ENCODE results near the gene L3MBTL1. TPM values are rescaled to one million over a fixed set of nuclear protein-coding genes. Genes with fewer than 3 reads are reported as not detected.

The L3MBTL1 gene
- total RNA-seq, 3 donors from 2014 or later: 6.4 to 13.1 (median 10.7) TPM

DNA sequence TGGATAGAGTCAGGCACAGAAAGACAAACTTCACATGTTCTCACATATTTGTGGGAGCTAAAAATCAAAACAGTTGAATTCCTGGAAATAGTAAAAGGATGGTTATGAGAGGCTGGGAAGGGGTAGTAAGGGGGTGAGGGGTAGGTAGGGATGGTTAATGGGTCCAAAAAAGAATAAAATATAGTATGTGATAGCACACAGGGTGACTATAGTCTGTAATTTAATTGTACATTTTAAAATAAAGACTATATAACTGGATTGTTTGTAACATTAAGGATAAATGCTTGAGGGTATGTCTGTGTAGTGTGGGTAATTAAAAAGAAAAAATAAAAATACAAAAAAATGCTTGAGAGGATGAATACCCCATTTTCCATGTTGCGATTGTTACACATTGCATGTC, 39.9 kb upstream of the L3MBTL1 start:
- intact Hi-C loops (cut with DNase I, micrococcal nuclease): no loop called here
- no peaks in the 10 kb centered on the region for H3K36me3 ChIP-seq (ENCODE audit: low read depth)
- H3K4me3 ChIP-seq: no peak overlapping the region
- H3K9me3 ChIP-seq: no peaks in the 10 kb centered on the region
- ATAC-seq (no peak), DNase-seq (no peak)
- TF ChIP-seq, protein P1, sequence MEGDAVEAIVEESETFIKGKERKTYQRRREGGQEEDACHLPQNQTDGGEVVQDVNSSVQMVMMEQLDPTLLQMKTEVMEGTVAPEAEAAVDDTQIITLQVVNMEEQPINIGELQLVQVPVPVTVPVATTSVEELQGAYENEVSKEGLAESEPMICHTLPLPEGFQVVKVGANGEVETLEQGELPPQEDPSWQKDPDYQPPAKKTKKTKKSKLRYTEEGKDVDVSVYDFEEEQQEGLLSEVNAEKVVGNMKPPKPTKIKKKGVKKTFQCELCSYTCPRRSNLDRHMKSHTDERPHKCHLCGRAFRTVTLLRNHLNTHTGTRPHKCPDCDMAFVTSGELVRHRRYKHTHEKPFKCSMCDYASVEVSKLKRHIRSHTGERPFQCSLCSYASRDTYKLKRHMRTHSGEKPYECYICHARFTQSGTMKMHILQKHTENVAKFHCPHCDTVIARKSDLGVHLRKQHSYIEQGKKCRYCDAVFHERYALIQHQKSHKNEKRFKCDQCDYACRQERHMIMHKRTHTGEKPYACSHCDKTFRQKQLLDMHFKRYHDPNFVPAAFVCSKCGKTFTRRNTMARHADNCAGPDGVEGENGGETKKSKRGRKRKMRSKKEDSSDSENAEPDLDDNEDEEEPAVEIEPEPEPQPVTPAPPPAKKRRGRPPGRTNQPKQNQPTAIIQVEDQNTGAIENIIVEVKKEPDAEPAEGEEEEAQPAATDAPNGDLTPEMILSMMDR (IDR thresholded peaks at IDR 0.05): no peak
- peaks cover 13% of the 10 kb centered on the region for H3K4me1 ChIP-seq (ENCODE audit: low read depth)

DNA sequence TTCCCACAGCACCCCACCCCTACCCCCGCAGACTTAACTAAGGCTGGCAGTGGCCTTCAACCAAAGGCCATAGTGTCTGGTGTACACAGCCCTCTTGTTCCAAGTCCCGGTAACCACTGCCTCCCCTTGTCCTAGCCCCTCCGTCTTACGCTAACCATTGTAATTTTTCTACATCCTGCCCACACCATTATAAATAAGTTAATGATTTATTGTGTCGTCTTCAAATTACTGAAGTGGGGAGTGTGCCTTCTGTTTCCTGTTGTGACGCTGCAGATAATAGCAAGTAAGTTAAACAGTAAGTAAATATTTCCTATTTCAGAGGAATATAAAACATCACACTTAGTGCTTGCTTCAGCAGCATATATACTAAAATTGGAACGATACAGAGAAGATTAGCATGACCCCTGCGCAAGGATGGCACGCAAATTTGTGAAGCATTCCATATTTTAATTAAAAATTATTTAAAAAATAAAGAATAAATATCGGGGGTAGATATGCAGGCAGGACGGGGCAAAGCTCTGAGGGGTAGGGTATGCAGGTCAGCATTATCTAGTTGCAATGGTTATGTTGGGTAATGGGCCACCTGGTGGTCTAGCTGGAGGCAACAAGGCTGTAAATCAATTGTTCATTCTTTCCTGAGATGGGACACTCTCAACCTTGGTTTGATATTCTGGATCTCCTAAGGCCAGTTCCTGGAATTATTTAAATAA, 34.7 kb upstream of the L3MBTL1 start:
- intact Hi-C loops (cut with DNase I, micrococcal nuclease): no loop called here
- peaks cover 3% of the 10 kb centered on the region for H3K4me1 ChIP-seq (ENCODE audit: low read depth)
- DNase-seq: no peak
- H3K36me3 ChIP-seq (ENCODE audit: low read depth): no peaks in the 10 kb centered on the region
- H3K4me3 ChIP-seq: no peak overlapping the region
- ATAC-seq: no peak
- no peaks in the 10 kb centered on the region for H3K9me3 ChIP-seq
- TF ChIP-seq, protein P1 (IDR thresholded peaks at IDR 0.05): no peak

DNA sequence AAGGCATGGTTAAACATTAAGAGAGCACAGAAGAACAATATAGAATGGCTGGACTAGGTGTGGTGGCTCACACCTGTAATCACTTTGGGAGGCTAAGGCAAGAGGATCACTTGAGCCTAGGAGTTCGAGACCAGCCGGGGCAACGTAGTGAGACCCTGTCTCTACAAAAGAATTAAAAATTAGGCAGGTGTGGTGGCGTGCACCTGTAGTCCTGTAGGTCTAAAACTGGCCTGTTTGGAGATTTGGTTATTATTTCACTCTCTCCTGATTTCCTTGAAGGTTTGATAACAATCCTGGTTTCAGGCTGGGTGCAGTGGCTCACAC, 34.2 kb upstream of the L3MBTL1 start:
- DNase-seq: no peak
- ATAC-seq: no peak

DNA sequence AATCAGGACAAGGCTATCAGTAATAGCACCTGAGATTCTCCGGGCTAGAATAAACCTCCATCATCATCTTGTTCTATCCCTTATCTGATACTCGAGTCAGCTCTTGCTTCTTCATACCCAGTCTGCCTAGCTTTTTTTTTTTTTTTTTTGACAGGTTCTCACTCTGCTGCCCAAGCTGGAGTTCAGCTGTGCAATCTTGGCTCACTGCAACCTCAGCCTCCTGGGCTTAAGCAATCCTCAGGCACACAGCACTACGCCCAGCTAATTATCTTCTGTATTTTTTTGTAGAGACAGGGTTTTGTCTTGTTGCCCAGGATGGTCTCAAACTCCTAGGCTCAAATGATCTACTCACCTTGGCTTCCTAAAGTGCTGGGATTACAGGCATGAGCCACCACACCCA, 30.3 kb upstream of the L3MBTL1 start:
- no peak for DNase-seq
- Histone ChIP-seq H3K36me3 (ENCODE audit: low read depth) (no peaks in the 10 kb centered on the region), H3K4me1 (ENCODE audit: low read depth) (no peaks in the 10 kb centered on the region), H3K9me3 (no peaks in the 10 kb centered on the region), H3K4me3 (no peak overlapping the region)
- no peak for ATAC-seq
- intact Hi-C loops (cut with DNase I, micrococcal nuclease): no loop called here
- TF ChIP-seq, protein P1 (IDR thresholded peaks at IDR 0.05): no peak

More for the DNA sequence above, 34.2 kb upstream of the L3MBTL1 start:
- H3K36me3 ChIP-seq (ENCODE audit: low read depth): no peaks in the 10 kb centered on the region
- H3K4me3 ChIP-seq: no peak overlapping the region
- H3K9me3 ChIP-seq: no peaks in the 10 kb centered on the region
- TF ChIP-seq, protein P1 (IDR thresholded peaks at IDR 0.05): no peak
- H3K4me1 ChIP-seq (ENCODE audit: low read depth): peaks cover 3% of the 10 kb centered on the region
- intact Hi-C loops (cut with DNase I, micrococcal nuclease): no loop called here

DNA sequence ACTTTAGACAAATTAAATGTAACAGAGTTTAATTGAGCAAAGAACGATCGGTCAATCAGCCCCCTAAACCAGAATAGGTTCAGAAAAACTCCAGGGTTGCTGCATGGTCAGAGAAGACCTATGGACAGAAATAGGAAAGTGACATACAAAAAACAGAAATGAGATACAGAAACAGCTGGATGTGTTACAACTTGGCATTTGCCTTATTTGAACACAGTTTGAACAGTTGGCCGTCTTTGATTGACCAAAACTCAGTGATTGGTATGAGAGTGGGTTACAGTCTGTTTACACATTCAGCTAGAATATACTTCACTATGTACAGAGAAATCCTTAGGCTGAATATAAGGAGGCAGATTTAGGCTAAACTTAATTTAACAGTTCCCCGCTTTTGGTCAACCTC, 29.9 kb upstream of the L3MBTL1 start:
- no peaks in the 10 kb centered on the region for H3K4me1 ChIP-seq (ENCODE audit: low read depth)
- no peak overlapping the region for H3K4me3 ChIP-seq
- DNase-seq (no peak), ATAC-seq (no peak)
- TF ChIP-seq, protein P1 (IDR thresholded peaks at IDR 0.05): no peak
- no peaks in the 10 kb centered on the region for H3K9me3 ChIP-seq
- no peaks in the 10 kb centered on the region for H3K36me3 ChIP-seq (ENCODE audit: low read depth)
- intact Hi-C loops (cut with DNase I, micrococcal nuclease): no loop called here

DNA sequence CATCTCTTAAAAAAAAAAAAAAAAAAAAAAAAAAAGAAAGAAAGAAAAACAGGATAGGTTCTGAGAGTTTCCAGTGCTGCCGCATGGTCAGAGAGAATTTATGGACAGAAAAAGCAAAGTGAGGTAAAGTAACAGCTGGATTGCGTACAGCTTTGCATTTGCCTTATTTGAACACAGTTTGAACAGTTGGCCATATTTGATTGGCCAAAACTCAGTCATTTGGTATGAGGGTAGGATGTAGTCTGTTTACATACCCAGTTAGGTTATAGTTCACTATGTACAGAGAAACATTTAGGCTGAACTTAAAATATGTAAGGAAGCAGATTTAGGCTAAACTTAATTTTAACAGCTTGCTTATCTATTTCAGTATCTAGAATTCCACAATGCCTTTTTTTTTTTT, 17.5 kb upstream of the L3MBTL1 start:
- H3K9me3 ChIP-seq: peaks cover 2% of the 10 kb centered on the region
- intact Hi-C loops (cut with DNase I, micrococcal nuclease): no loop called here
- no peaks in the 10 kb centered on the region for H3K4me1 ChIP-seq (ENCODE audit: low read depth)
- DNase-seq (no peak), ATAC-seq (no peak)
- TF ChIP-seq, protein P1 (IDR thresholded peaks at IDR 0.05): no peak
- H3K36me3 ChIP-seq (ENCODE audit: low read depth): no peaks in the 10 kb centered on the region
- H3K4me3 ChIP-seq: no peak overlapping the region
